ENCODE results near the gene MBL2.

- no peak for TF ChIP-seq ZBTB20 (tag by site-specific recombination; IDR thresholded peaks at IDR 0.05)
- TF ChIP-seq CTCF (tag by site-specific recombination; IDR thresholded peaks at IDR 0.05) = no peak
Observed at GRCh38 chr10:52756966-52757365, 15.6 kb downstream of the MBL2 start.

Data from HEK293 (cell line).